Stomach smooth muscle (tissue), 2 donors: ENCODE measurements around the gene EHD1.
"Not testable (repeated sequence)": the region's sequence is repeated elsewhere in the genome, so short reads cannot be mapped to it uniquely, and the experiment has no call there.

ENCODE experiments used
- H3K27ac ChIP-seq: one replicate; pipeline ENCODE4 v1.7.0; 2013; ENCODE audit warnings: mild to moderate bottlenecking, low read length, inconsistent platforms
- H3K27me3 ChIP-seq, 2 donors: one replicate each; pipeline ENCODE4 v1.7.0; 2013; ENCODE audit warnings: low read length in 2 of 2; ENCODE audit not compliant: insufficient read depth in 2 of 2, control insufficient read depth in 1 of 2
- H3K36me3 ChIP-seq, 2 donors: one replicate each; pipeline ENCODE4 v1.7.0; 2013; ENCODE audit warnings: low read length in 2 of 2; ENCODE audit not compliant: control insufficient read depth in 2 of 2, insufficient read depth in 2 of 2
- H3K4me1 ChIP-seq: one replicate; pipeline ENCODE4 v1.7.0; 2013; ENCODE audit warnings: low read length; ENCODE audit not compliant: control insufficient read depth, insufficient read depth
- H3K4me3 ChIP-seq, 2 donors: one replicate each; pipeline ENCODE4 v1.7.0; 2013; ENCODE audit warnings: low read length in 2 of 2
- H3K9ac ChIP-seq, 2 donors: one replicate each; pipeline ENCODE4 v1.7.0; 2013; ENCODE audit warnings: low read length in 2 of 2, mild to moderate bottlenecking in 1 of 2
- H3K9me3 ChIP-seq, 2 donors: one replicate each; pipeline ENCODE4 v1.7.0; 2013; ENCODE audit warnings: low read length in 2 of 2; ENCODE audit not compliant: control insufficient read depth in 2 of 2
- donor health status: healthy.
- donor health status: Pancreatic carcinoma.

The EHD1 gene

GRCh38 chr11:64846998-64847666 lies 31.3 kb downstream of the EHD1 start:
- H3K9ac ChIP-seq: peak overlapping the region in 1 of 2 donors; percentile 50
- peaks cover 0 to 8% of the 10 kb centered on the region in 2 donors for H3K27me3 ChIP-seq
- peaks cover 41% of the 10 kb centered on the region for H3K4me1 ChIP-seq
- no peak overlapping the region for H3K27ac ChIP-seq
- peak overlapping the region in 1 of 2 donors; percentile 49 for H3K4me3 ChIP-seq
- no peaks in the 10 kb centered on the region for H3K36me3 ChIP-seq
- H3K9me3 ChIP-seq: no peaks in the 10 kb centered on the region

DNA sequence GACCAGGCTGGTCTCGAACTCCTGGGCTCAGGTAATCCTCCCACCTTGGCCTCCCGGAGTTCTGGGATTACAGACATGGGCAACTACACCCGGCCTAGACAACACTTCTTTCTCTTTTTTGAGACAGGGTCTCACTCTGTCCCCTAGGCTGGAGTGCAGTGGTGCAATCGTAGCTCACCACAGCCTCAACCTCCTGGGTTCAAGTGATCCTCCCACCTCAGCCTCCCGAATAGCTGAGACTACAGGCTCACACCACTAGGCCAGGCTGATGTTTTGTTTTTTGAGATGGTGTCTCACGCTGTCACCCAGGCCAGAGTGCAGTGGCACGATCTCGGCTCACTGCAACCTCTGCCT lies 32.7 kb downstream of the EHD1 start:
- not testable (repeated sequence) for H3K27ac ChIP-seq, H3K36me3 ChIP-seq
- peaks cover 29% of the 10 kb centered on the region for H3K4me1 ChIP-seq

GRCh38 chr11:64845129-64845775 lies 33.2 kb downstream of the EHD1 start:
- no peaks in the 10 kb centered on the region for H3K9me3 ChIP-seq
- H3K4me3 ChIP-seq: peak overlapping the region in 1 of 2 donors; percentile 49
- H3K9ac ChIP-seq: no peak overlapping the region
- no peaks in the 10 kb centered on the region for H3K36me3 ChIP-seq
- H3K4me1 ChIP-seq: peaks cover 28% of the 10 kb centered on the region
- H3K27ac ChIP-seq: no peak overlapping the region
- peaks cover 0 to 8% of the 10 kb centered on the region in 2 donors for H3K27me3 ChIP-seq

More for the DNA sequence above, 32.7 kb downstream of the EHD1 start:
- H3K9ac ChIP-seq, H3K9me3 ChIP-seq, H3K27me3 ChIP-seq, H3K4me3 ChIP-seq: not testable (repeated sequence)

DNA sequence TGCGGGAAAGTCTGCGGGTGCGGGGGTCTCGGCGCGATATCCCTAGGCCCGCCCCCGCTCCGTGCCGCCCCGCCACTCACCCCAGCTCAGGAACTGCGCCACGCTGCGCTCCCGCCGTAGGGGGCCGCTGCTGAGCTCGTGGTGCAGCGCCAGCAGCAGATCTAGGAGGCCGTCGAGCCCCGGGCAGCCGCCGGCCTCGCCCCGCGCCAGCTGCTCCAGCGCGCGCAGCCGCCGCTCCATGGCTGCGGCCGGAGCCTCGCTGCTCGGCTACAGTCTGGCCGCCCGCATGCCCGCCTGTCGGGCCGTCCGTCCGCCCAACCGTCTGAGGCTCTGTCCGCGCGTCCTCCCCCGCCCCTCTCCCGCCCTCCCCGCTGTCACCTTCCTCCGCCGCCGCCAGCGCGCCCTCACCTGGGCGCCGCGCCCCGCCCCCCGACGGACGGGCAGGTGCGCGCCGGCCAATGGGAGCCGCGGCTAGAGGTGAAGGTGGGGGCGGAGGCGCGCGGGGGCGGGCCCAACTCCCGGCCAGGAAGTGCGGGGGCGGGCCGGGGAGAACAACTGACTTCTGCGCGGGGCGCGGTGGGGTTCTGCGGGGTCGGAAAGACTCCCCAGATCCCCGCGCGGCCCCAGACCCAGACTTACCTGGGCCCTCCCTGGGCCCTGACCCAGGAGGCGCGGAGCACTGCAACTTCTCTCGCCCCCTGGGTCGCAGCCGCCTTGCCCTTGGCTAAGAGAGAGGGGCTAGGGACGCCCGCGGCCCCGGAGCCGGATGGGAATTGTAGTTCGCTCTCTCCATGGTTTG lies 33.9 kb downstream of the EHD1 start, which contains the start of gene CDC42BPG:
TSS of gene CDC42BPG (minus strand) at position 324 of the 799 bp plus-strand sequence. CDS start at position 240, 84 bp downstream.
- Histone ChIP-seq H3K4me3 (peak within 1 kb of the TSS in 1 of 2 donors; percentile 49), H3K4me1 (peaks cover 21% of the 10 kb centered on the region), H3K36me3 (no peaks in the 10 kb centered on the region), H3K27ac (no peak within 1 kb of the TSS), H3K9me3 (no peaks in the 10 kb centered on the region), H3K27me3 (peaks cover 0 to 8% of the 10 kb centered on the region in 2 donors), H3K9ac (no peak within 1 kb of the TSS)

GRCh38 chr11:64843686-64844329 lies 34.6 kb downstream of the EHD1 start:
- H3K9ac ChIP-seq: no peak overlapping the region
- H3K4me3 ChIP-seq: peak overlapping the region in 1 of 2 donors; percentile 49
- H3K27ac ChIP-seq: no peak overlapping the region
- H3K4me1 ChIP-seq: peaks cover 20% of the 10 kb centered on the region
- no peaks in the 10 kb centered on the region for H3K36me3 ChIP-seq
- H3K27me3 ChIP-seq: peaks cover 0 to 8% of the 10 kb centered on the region in 2 donors
- no peaks in the 10 kb centered on the region for H3K9me3 ChIP-seq

- no peak overlapping the region for H3K27ac ChIP-seq
- H3K36me3 ChIP-seq: no peaks in the 10 kb centered on the region
- peaks cover 0 to 8% of the 10 kb centered on the region in 2 donors for H3K27me3 ChIP-seq
- no peaks in the 10 kb centered on the region for H3K9me3 ChIP-seq
- H3K4me3 ChIP-seq: no peak overlapping the region
- H3K9ac ChIP-seq: no peak overlapping the region
- H3K4me1 ChIP-seq: peaks cover 16% of the 10 kb centered on the region
Observed at GRCh38 chr11:64842851-64843685, 35.4 kb downstream of the EHD1 start.

GRCh38 chr11:64842366-64842759 lies 36.1 kb downstream of the EHD1 start:
- peaks cover 14% of the 10 kb centered on the region for H3K4me1 ChIP-seq
- H3K27ac ChIP-seq: no peak overlapping the region
- peaks cover 0 to 8% of the 10 kb centered on the region in 2 donors for H3K27me3 ChIP-seq
- H3K9ac ChIP-seq: no peak overlapping the region
- no peak overlapping the region for H3K4me3 ChIP-seq
- no peaks in the 10 kb centered on the region for H3K9me3 ChIP-seq
- no peaks in the 10 kb centered on the region for H3K36me3 ChIP-seq

DNA sequence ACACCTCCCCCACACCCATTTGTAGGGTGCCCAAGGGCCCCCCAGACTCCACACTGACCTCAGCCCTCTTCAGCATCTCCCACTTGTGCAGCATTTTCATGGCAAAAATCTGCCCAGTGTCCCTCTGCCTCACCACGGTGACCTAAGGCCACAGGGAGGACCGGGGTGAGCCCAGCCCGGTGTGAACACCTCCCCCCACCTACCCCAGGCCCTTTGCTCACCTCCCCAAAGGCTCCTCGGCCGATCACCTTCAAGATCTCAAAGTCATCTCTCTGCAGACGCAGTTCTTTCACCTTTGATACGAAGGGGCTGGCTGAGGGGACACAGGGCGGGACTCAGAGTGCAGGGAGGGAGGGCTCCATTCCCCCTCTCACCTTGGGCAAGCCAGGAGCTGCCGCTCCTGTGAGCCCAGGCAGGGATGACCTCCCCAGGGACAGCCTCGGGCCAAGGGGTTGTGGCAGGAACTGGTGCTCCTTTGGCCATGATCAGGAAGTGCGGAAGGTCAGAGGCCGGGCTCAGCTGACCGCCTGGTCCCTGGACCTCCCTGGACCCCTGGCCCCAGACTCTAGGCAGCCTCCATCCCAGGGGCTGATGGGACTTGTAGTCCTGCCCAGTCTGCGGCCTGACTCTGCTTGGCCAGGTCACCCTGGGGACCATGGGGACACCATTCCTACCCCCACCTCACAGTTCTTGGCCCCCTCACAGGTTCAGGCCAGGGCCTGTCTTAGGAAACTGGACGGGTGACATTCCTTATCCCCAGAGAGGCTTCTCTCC lies 36.6 kb downstream of the EHD1 start:
- H3K9ac ChIP-seq: no peak overlapping the region
- H3K27me3 ChIP-seq: peaks cover 0 to 8% of the 10 kb centered on the region in 2 donors
- no peaks in the 10 kb centered on the region for H3K36me3 ChIP-seq
- no peaks in the 10 kb centered on the region for H3K9me3 ChIP-seq
- no peak overlapping the region for H3K27ac ChIP-seq
- no peak overlapping the region for H3K4me3 ChIP-seq
- peaks cover 8% of the 10 kb centered on the region for H3K4me1 ChIP-seq

DNA sequence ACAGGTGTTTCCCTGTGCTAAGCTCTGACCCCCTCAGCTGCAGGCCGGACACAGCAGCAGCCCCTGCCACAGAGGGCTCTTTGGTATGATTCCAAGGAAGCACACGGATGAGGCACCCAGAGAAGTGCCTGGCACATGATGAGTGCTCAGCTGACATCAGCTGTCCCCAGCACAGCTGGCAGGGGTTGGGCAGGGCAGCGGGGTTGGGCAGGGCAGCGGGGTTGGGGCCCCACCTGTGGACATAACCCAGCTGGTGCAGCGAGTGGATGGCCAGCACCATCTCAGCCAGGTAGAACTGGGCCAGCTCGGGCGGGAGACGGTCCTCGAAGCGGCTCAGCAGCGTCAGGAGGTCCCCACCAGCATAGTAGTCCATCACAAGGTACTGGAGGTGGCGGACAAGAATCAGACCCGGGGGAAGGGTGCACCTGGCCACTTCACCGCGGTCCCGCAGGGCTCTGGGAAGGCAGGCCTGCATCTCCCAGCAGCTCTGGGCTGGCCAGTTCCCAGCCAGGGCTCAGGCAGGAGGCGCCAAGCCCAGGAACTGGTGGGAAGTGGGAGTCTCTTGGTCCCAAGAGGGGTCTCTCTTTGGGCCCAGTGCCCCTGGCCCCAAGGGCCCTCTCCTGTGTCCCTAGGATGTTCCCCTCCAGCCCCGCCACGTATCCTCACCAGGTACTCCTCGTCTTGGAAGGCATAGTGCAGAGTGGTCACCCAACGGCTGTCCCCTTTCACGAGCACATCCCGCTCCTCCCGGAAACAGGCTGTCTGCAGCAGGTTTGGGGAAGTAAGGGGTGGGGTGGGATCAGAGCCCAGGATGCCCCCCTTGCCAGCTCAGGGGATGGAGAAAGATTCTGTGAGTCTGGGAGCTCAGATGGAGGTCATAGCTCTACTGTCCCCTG lies 38.3 kb downstream of the EHD1 start:
- peaks cover 8% of the 10 kb centered on the region for H3K4me1 ChIP-seq
- no peak overlapping the region for H3K27ac ChIP-seq
- no peaks in the 10 kb centered on the region for H3K36me3 ChIP-seq
- H3K27me3 ChIP-seq: peaks cover 0 to 7% of the 10 kb centered on the region in 2 donors
- H3K4me3 ChIP-seq: no peak overlapping the region
- H3K9ac ChIP-seq: no peak overlapping the region
- H3K9me3 ChIP-seq: no peaks in the 10 kb centered on the region
